ENCODE measurements around the gene ZNF17.

The ZNF17 gene

GRCh38 chr19:57410877-57411671 is at the start of gene ZNF17:
TSS of gene ZNF17 (plus strand) at chr19:57411161. CDS start at chr19:57413616, 2,455 bp downstream.
- TF ChIP-seq BACH2 (CRISPR knock-in tag; IDR thresholded peaks at IDR 0.05; ENCODE audit: borderline replicate concordance) (no peak), CSRNP3 (CRISPR knock-in tag; IDR thresholded peaks at IDR 0.05) (no peak), TSHZ2 (CRISPR knock-in tag; IDR thresholded peaks at IDR 0.05) (no peak), CSDC2 (CRISPR knock-in tag; IDR thresholded peaks at IDR 0.05) (no peak), GLIS3 (CRISPR knock-in tag; IDR thresholded peaks at IDR 0.05) (no peak), ZFP3 (CRISPR knock-in tag; IDR thresholded peaks at IDR 0.05) (no peak), ESRRG (CRISPR knock-in tag; IDR thresholded peaks at IDR 0.05) (no peak), ARNTL (CRISPR knock-in tag; IDR thresholded peaks at IDR 0.05; ENCODE audit: borderline replicate concordance, low read depth) (no peak), PPARA (CRISPR knock-in tag; IDR thresholded peaks at IDR 0.05; ENCODE audit: borderline replicate concordance) (no peak), POU6F1 (CRISPR knock-in tag; IDR thresholded peaks at IDR 0.05; ENCODE audit: borderline replicate concordance, low read depth) (no peak), ZNF565 (CRISPR knock-in tag; conservative IDR thresholded peaks at IDR 0.05; ENCODE audit: low read depth) (no peak), ISL1 (CRISPR knock-in tag; IDR thresholded peaks at IDR 0.05) (no peak), TCF4 (CRISPR knock-in tag; IDR thresholded peaks at IDR 0.05; ENCODE audit: borderline replicate concordance) (no peak)
- peak; percentile 100 for ATAC-seq

GRCh38 chr19:57362419-57362818 is 48.5 kb upstream of the ZNF17 start:
- TF ChIP-seq RARB (CRISPR knock-in tag; IDR thresholded peaks at IDR 0.05) (no peak), POU6F1 (CRISPR knock-in tag; IDR thresholded peaks at IDR 0.05; ENCODE audit: borderline replicate concordance, low read depth) (no peak), ISL1 (CRISPR knock-in tag; IDR thresholded peaks at IDR 0.05) (no peak), ZNF565 (CRISPR knock-in tag; conservative IDR thresholded peaks at IDR 0.05; ENCODE audit: low read depth) (no peak), ZNF8 (CRISPR knock-in tag; IDR thresholded peaks at IDR 0.05) (no peak), ZFP3 (CRISPR knock-in tag; IDR thresholded peaks at IDR 0.05) (no peak), BACH2 (CRISPR knock-in tag; IDR thresholded peaks at IDR 0.05; ENCODE audit: borderline replicate concordance) (no peak), TCF4 (CRISPR knock-in tag; IDR thresholded peaks at IDR 0.05; ENCODE audit: borderline replicate concordance) (no peak), GLIS3 (CRISPR knock-in tag; IDR thresholded peaks at IDR 0.05) (no peak), PPARA (CRISPR knock-in tag; IDR thresholded peaks at IDR 0.05; ENCODE audit: borderline replicate concordance) (no peak), ESRRG (CRISPR knock-in tag; IDR thresholded peaks at IDR 0.05) (no peak), ZNF70 (CRISPR knock-in tag; IDR thresholded peaks at IDR 0.05) (no peak), CSDC2 (CRISPR knock-in tag; IDR thresholded peaks at IDR 0.05) (no peak), CSRNP3 (CRISPR knock-in tag; IDR thresholded peaks at IDR 0.05) (no peak), ZC3H10 (CRISPR knock-in tag; IDR thresholded peaks at IDR 0.05) (no peak), OSR1 (CRISPR knock-in tag; IDR thresholded peaks at IDR 0.05) (no peak), SNAI2 (CRISPR knock-in tag; IDR thresholded peaks at IDR 0.05) (no peak), CREB5 (CRISPR knock-in tag; IDR thresholded peaks at IDR 0.05; ENCODE audit: low read depth) (no peak)
- ATAC-seq, result no peak
